Upper lobe of right lung (tissue), 1 donor: Measurements from ENCODE around the gene ZNF548. TPM values are rescaled to one million over a fixed set of nuclear protein-coding genes. Genes with fewer than 3 reads are reported as not detected.

Source experiments
- ATAC-seq: fragments of 200-7000 bp; cut with Tn5 transposase; one replicate; pipeline ENCODE4 v1.9.1; 2020; ENCODE audit warnings: mild to moderate bottlenecking, moderate library complexity
- DNase-seq: peaks from one replicate; pipeline ENCODE4 v3.0.0-alpha.2; 2020
- H3K27ac ChIP-seq: fragments of 200-600 bp; one replicate; pipeline ENCODE4 v1.8.0; 2022
- H3K27me3 ChIP-seq: fragments of 200-600 bp; one replicate; pipeline ENCODE4 v1.8.0; 2022; ENCODE audit warnings: mild to moderate bottlenecking
- H3K36me3 ChIP-seq: fragments of 200-600 bp; one replicate; pipeline ENCODE4 v1.8.0; 2022
- H3K4me1 ChIP-seq: fragments of 200-600 bp; one replicate; pipeline ENCODE4 v1.8.0; 2022
- H3K4me3 ChIP-seq: fragments of 200-600 bp; one replicate; pipeline ENCODE4 v1.8.0; 2022; ENCODE audit warnings: mild to moderate bottlenecking
- H3K9me3 ChIP-seq: fragments of 200-600 bp; one replicate; pipeline ENCODE4 v1.8.0; 2022
- CTCF ChIP-seq: fragments of 200-600 bp; IDR thresholded peaks from one replicate; pipeline ENCODE4 v1.8.0; 2022; ENCODE audit warnings: antibody characterized with exemption
- intact Hi-C: fragments of 100-400 bp; cut with DNase I; formaldehyde crosslinking; loops from one replicate; pipeline ENCODE4 v1.11.0; 2022
- total RNA-seq: library from RNA; stranded (reverse); fragmentation: NEBNext Ultra II Directional; extraction: Animal tissue kit (Norgen Biotek cat#: 25700); gene quantifications from one replicate; pipeline ENCODE4 v1.2.1, GENCODE V29; 2021
- donor health status: DM: no; HTN: yes; CAD: no; lungs with severe emphysema.

ZNF548 gene
- total RNA-seq, 1 donor from 2014 or later = 18.6 TPM

- DNase-seq = no peak
- H3K36me3 ChIP-seq = peaks cover 29% of the 10 kb centered on the region
- H3K9me3 ChIP-seq = no peaks in the 10 kb centered on the region
- no peak for ATAC-seq
- no peaks in the 10 kb centered on the region for H3K27me3 ChIP-seq
- no peak overlapping the region for H3K27ac ChIP-seq
- H3K4me3 ChIP-seq = no peak overlapping the region
- intact Hi-C loops = no loop called here
- TF ChIP-seq CTCF = no peak
- H3K4me1 ChIP-seq = no peaks in the 10 kb centered on the region
Observed at GRCh38 chr19:57398868-57399267, 9.2 kb downstream of the ZNF548 start.

- Histone ChIP-seq H3K9me3 (no peaks in the 10 kb centered on the region), H3K27ac (no peak overlapping the region)
- intact Hi-C loops = no loop called here
Observed at GRCh38 chr19:57403737-57404563, 14.3 kb downstream of the ZNF548 start.

GRCh38 chr19:57406516-57407123, 17.0 kb downstream of the ZNF548 start:
- H3K27me3 ChIP-seq = no peaks in the 10 kb centered on the region
- H3K9me3 ChIP-seq = no peaks in the 10 kb centered on the region
- peaks cover 2% of the 10 kb centered on the region for H3K4me1 ChIP-seq
- peak; percentile 68 for TF ChIP-seq CTCF
- DNase-seq (peak; percentile 77), ATAC-seq (peak; percentile 74)
- no peaks in the 10 kb centered on the region for H3K36me3 ChIP-seq
- H3K4me3 ChIP-seq = no peak overlapping the region
- H3K27ac ChIP-seq = no peak overlapping the region
- intact Hi-C loops = no loop called here

More at GRCh38 chr19:57403737-57404563, 14.3 kb downstream of the ZNF548 start:
- no peaks in the 10 kb centered on the region for H3K4me1 ChIP-seq
- H3K4me3 ChIP-seq = no peak overlapping the region
- no peak for ATAC-seq
- H3K36me3 ChIP-seq = peaks cover 2% of the 10 kb centered on the region
- DNase-seq = no peak
- no peak for TF ChIP-seq CTCF
- H3K27me3 ChIP-seq = no peaks in the 10 kb centered on the region

GRCh38 chr19:57410877-57411671, 21.4 kb downstream of the ZNF548 start, which contains the start of gene ZNF17:
ZNF17 (plus strand) TSS chr19:57411161; CDS start chr19:57413616, 2,455 bp downstream.
- peaks cover 10% of the 10 kb centered on the region for H3K4me1 ChIP-seq
- peaks cover 11% of the 10 kb centered on the region for H3K36me3 ChIP-seq
- peak within 1 kb of the TSS; percentile 84 for H3K4me3 ChIP-seq
- no peaks in the 10 kb centered on the region for H3K9me3 ChIP-seq
- intact Hi-C loops = no loop called here
- ATAC-seq (peak; percentile 100), DNase-seq (peak; percentile 97)
- no peaks in the 10 kb centered on the region for H3K27me3 ChIP-seq
- peak within 1 kb of the TSS; percentile 45 for H3K27ac ChIP-seq
- TF ChIP-seq CTCF = no peak

- DNase-seq = no peak
- Histone ChIP-seq H3K36me3 (peaks cover 25% of the 10 kb centered on the region), H3K9me3 (peaks cover 18% of the 10 kb centered on the region), H3K4me3 (no peak overlapping the region), H3K4me1 (no peaks in the 10 kb centered on the region), H3K27ac (no peak overlapping the region), H3K27me3 (no peaks in the 10 kb centered on the region)
- TF ChIP-seq CTCF = no peak
- intact Hi-C loops = no loop called here
- no peak for ATAC-seq
Observed at GRCh38 chr19:57419439-57419838, 29.8 kb downstream of the ZNF548 start.
